Measurements from ENCODE around the gene AMMECR1L.
"Not testable (repeated sequence)": the region's sequence is repeated elsewhere in the genome, so short reads cannot be mapped to it uniquely, and the experiment has no call there.

Gene AMMECR1L

GRCh38 chr2:127841466-127842178 is 44.1 kb downstream of the AMMECR1L start:
- no peak for DNase-seq (ENCODE audit: low spot score)
- FAIRE-seq, result no peak

DNA sequence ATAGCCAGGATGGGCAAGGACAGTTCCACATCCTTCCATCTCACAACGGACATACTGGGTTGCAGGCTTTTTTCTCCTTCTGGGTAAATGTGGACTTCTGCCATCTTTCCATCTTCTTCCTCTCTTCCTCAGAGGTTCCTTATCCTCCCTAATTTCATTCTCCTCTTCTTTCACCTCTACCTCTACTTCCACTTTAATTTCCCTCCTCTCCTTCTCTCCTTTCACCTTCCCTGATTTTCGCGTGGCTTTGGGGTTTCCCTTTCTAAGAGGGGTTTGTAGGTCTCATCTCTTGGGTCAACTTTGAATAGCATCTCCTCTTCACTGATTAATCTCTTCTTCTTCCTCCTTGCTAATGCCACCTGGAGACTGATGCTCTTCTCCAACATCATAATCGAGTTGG is 44.9 kb downstream of the AMMECR1L start:
- peak; percentile 79 for FAIRE-seq
- no peak for DNase-seq (ENCODE audit: low spot score)

DNA sequence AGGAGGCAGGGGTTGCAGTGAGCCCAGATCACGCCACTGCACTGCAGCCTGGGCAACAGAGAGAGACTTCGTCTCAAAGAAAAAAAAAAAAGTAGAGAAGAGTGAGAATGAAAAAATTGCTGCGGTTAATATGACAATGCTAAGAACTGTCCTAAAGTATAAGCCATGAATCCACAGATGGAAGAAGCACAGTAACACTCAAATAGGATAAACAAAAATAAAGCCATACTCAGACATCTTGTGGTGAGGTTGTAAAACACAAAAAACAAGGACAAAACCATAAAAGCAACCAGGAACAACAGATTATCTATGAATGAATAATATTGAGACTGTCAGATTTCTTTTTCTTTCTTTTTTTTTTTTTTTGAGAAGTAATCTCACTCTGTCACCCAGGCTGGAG is 50.8 kb downstream of the AMMECR1L start:
- DNase-seq (ENCODE audit: low spot score), result no peak
- no peak for FAIRE-seq

GRCh38 chr2:127829845-127830246 is 55.9 kb downstream of the AMMECR1L start:
- FAIRE-seq (no peak), DNase-seq (ENCODE audit: low spot score) (peak; percentile 35)

DNA sequence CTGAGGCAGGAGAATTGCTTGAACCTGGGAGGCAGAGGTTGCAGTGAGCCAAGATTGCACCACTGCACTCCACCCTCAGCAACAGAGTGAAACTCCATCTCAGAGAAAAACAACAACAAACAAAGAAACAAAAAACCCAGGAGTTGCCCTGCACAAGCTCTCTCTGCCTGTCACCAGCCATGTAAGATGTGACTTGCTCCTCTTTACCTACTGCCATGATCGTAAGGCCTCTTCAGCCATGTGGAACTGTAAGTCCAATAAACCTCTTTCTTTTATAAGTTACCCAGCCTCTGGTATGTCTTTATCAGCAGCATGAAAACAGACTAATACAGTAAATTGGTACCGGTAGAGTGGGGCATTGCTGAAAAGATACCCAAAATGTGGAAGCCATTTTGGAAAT is 59.0 kb downstream of the AMMECR1L start:
- FAIRE-seq, result not testable (repeated sequence)

GRCh38 chr2:127826047-127826446 is 59.7 kb downstream of the AMMECR1L start:
- DNase-seq (ENCODE audit: low spot score) (no peak), FAIRE-seq (no peak)

More for the DNA sequence above, 59.0 kb downstream of the AMMECR1L start:
- not testable (repeated sequence) for DNase-seq (ENCODE audit: low spot score)

DNA sequence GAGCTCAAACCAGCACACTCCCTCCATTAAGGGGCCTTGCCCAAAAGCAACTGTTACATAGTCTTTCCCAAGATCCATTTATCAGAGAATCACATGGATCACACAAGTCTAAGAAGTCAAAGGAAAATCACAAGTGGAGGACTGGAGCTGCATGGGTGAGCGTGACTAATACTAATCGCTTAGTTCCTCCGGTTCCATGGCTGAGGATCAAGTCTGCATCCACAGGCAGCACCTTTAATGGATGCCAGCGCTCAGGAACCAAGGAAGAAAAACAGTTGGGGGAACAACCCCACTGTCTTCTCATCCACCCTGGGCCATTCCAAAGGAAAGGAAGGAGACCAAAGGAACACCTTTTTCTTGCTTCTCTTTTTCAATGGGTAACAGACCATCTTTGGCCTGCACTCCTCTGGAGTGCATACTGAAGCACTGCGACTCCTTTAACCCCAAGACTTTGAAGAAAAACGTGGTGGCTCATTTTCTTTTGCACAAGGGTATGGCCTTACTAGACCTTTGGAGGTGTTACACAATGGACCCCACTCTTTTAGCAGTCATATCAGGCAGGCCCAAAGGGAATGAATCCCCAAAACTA is 65.6 kb downstream of the AMMECR1L start:
- FAIRE-seq, result no peak
- no peak for DNase-seq (ENCODE audit: low spot score)

DNA sequence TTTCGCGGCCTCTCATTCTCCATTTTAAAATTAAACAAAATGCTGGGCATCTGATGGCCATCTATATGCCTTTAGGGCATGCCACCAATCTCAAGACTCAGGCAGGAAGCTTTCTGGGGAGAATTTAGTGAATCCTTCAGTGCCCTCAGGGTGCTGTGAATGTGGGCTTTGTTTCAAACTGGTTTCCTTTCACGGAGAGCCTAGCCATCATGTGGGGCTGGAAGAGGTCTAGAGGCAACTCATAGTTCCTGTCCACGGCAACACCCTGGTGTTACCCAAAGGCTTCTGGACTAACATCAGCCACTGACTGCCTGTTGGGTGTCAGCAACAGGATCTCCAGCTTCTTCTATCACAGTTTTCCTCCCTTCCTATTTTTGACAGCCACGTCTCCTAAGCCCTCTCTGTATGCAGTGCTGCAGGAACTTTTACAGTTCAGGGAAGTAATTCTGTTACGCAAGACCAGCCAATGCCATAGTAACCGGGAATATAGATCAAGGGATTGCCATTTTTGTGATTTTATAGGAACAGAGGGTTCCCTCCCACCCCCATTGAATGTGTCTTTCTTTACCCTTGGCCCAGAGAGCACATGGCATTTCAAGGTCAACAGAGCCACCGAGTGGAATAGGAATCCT is 66.8 kb downstream of the AMMECR1L start:
- no peak for FAIRE-seq
- no peak for DNase-seq (ENCODE audit: low spot score)

DNA sequence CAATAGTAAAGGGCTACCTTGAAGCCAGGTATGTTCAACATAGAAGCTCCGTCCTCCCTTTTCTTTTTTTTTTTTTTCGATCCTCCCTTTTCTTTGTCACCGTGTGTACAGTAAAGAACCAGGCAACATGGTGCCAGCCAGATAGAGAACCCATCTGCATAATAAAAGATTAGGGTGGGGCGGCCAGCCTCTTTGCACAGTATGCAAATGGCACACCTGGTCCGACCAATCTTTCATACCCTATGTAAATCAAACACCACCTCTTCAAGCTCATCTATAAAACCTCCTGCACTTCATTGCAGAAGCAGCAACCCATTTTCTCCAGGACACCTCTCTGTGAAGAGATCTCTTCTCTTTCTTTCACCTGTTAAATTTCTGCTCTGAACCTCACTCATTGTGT is 67.5 kb downstream of the AMMECR1L start:
- no peak for FAIRE-seq
- DNase-seq (ENCODE audit: low spot score), result no peak

- FAIRE-seq (no peak), DNase-seq (ENCODE audit: low spot score) (no peak)
These were observed 71.1 kb downstream of the AMMECR1L start for GRCh38 chr2:127814677-127815076.

DNA sequence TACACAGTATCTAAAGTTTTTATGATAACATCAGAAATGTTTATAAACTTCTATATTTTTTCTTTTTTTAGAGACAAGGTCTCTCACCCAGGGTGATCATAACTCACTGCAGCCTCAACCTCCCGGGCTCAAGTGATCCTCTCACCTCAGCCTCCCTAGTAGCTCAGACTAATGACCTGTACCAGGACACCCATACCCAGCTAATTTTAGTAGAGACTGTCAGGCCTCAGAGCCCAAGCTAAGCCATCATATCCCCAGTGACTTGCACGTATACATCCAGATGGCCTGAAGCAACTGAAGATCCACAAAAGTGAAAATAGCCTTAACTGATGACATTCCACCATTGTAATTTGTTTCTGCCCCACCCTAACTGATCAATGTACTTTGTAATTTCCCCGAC is 73.3 kb downstream of the AMMECR1L start:
- not testable (repeated sequence) for DNase-seq (ENCODE audit: low spot score); FAIRE-seq
